ENCODE results near the gene RYR2.

- TF ChIP-seq CTCF (IDR thresholded peaks at IDR 0.05) (no peak), EP300 (IDR thresholded peaks at IDR 0.05) (no peak), POLR2AphosphoS5 (IDR thresholded peaks at IDR 0.05) (no peak)
These were observed 827.0 kb downstream of the RYR2 start for GRCh38 chr1:237868817-237869600.
